IPS DF 19.7 (cell line): Measurements from ENCODE around the gene MLF1.
"Not testable (repeated sequence)": the region's sequence is repeated elsewhere in the genome, so short reads cannot be mapped to it uniquely, and the experiment has no call there.

Experiments used
- DNase-seq: peaks from one replicate; pipeline ENCODE4 v3.0.0-alpha.2; 2013; ENCODE audit warnings: low read depth, low spot score

Gene MLF1

GRCh38 chr3:158570999-158571702 is at the start of gene MLF1:
Gene MLF1 (plus strand): TSS chr3:158571194. CDS start chr3:158571301, 107 bp downstream.
- DNase-seq = peak; percentile 78

- no peak for DNase-seq
Measured at GRCh38 chr3:158522221-158523136, 48.5 kb upstream of the MLF1 start.

DNA sequence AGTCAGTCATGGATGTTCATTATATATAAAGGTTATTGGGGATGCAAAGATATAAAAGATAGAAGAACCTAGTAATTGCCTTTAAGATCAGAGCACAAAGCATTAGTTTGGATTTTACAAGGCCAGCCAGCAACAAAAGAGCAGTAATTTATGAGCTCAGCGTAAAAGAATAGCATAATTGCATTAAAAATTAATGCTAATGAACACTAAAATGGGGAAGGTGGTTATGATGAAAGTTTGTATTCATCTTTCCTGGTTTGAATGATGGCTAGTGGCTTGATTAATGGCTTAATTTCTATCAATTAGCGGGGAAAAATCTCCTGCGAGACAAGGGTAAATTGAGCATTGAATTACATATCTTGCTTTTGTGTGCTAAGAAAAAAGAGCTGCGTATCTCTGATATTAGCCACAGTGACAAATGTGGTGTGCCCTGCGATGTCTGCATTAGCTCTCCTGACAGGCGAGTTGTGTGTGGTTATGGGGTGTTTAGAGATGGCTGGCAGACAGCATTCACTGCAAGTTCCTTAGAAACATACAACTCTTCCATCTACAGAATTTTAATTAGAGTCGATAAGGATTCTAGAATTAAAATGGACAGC is 42.8 kb upstream of the MLF1 start:
- no peak for DNase-seq

- no peak for DNase-seq
Measured at GRCh38 chr3:158531334-158531733, 39.7 kb upstream of the MLF1 start.

- no peak for DNase-seq
Measured at GRCh38 chr3:158532099-158532734, 38.8 kb upstream of the MLF1 start.

- DNase-seq = no peak
Measured at GRCh38 chr3:158535918-158536317, 35.1 kb upstream of the MLF1 start.

- no peak for DNase-seq
Measured at GRCh38 chr3:158539414-158540014, 31.5 kb upstream of the MLF1 start.

- no peak for DNase-seq
Measured at GRCh38 chr3:158540066-158540465, 30.9 kb upstream of the MLF1 start.

DNA sequence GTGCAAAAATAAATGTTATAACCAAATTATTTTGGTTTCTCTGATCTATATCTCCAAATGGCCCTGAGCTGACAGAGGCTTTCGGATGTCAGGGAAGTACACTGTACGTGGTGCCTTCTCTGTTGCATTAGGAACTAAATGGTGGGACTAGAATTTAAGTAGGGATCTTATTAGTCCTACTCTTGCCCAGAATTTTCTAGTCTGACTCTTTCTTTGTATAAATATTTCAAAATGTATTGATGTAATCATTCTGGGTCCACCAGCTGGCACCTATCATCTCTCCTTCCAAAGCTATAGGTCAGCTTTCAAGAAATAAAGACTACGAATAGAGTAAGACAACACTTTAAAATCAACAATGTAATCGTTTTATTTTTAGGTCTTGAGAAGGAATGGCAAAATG is 22.3 kb upstream of the MLF1 start:
- no peak for DNase-seq

DNA sequence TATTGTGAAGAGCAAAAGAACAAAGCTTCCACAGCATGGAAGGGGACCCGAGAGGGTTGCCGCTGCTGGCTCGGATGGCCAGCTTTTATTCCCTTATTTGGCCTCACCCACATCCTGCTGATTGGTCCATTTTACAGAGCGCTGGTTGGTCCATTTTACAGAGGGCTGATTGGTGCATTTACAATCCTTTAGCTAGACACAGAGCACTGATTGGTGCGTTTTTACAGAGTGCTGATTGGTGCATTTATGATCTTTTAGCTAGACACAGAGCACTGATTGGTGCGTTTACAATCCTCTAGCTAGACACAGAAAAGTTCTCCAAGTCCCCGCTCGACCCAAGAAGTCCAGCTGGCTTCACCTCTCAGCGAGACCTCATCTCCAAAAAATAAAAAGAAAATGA is 21.1 kb upstream of the MLF1 start:
- not testable (repeated sequence) for DNase-seq

GRCh38 chr3:158552124-158552523 is 18.9 kb upstream of the MLF1 start:
- no peak for DNase-seq

- DNase-seq = no peak
Measured at GRCh38 chr3:158559504-158559903, 11.5 kb upstream of the MLF1 start.

- no peak for DNase-seq
Measured at GRCh38 chr3:158560979-158561378, 10.0 kb upstream of the MLF1 start.

DNA sequence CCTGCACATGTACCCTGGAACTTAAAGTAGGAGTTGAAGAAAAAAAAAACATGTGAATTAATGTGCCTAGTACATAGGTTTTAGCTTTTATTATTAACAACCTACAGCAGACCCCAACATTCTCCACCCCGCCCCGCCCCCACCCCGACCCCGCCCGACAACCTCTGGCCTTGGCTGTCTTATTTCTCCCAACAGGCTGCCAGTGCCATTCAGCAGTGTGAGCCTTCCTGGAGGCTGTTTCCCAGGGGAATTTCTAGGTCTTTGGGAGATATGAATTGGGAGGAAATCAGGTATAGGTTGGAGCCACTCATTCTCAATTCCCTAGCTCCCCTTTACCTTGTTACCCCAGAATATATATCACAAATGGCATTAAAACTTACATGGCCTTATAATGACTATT is 8.3 kb upstream of the MLF1 start:
- DNase-seq = no peak

GRCh38 chr3:158563076-158563475 is 7.9 kb upstream of the MLF1 start:
- no peak for DNase-seq

GRCh38 chr3:158565076-158565475 is 5.9 kb upstream of the MLF1 start:
- DNase-seq = no peak

GRCh38 chr3:158568784-158569183 is 2.2 kb upstream of the MLF1 start:
- DNase-seq = no peak

- DNase-seq = no peak
Measured at GRCh38 chr3:158569794-158570193, 1.2 kb upstream of the MLF1 start.

DNA sequence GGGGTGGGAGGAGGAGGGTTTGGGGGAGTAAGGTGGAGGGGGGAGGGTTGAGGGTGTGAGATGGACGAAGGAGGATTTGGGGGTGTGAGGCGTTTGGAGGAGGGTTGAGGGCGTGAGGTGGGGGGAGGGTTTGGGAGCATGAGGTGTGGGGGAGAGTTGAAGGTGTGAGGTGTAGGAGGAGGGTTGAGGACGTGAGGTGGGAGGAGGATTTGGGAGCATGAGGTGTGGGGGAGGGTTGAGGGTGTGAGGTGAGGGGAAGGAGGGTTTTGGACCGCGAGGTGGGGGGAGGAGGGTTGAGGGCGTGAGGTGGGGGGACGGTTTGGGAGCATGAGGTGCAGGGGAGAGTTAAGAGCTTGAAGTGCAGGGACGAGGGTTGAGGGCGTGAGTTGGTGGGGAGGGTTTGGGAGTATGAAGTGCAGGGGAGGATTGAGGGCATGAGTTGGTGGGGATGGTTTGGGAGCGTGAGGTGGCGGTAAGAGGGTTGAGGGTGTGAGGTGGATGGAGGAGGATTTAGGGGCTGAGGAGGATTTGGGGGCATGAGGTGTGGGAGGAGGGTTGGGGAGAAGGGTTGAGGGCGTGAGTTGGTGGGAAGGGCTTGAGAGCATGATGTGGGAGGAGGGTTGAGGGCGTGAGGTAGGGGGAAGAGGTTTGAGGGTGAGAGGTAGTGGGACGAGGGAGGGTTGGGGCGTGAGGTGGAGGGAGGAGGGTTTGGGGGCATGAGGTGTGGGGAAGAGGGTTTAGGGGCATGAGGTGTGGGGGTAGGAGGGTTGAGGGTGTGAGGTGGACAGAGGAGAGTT is 1.2 kb downstream of the MLF1 start:
- DNase-seq = no peak

- no peak for DNase-seq
Measured at GRCh38 chr3:158572766-158573060, 1.7 kb downstream of the MLF1 start.

DNA sequence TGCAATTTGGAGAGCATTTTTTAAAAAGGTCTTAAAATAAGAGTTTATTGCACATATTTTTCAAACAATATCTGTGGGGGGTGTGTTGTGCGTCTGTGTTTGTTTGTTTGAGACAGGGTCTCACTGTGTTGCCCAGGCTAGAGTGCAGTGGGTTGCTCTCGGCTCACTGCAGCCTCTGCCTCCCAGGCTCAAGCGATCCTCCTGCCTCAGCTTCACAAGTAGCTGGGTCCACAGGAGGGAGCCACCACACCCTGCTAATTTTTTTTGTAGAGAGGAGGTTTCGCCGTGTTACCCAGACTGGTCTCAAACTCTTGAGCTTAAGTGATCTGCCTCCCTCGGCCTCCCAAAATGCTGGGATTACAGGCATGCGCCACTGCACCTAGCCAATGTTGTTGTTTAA is 2.7 kb downstream of the MLF1 start:
- DNase-seq = no peak
